ENCODE measurements around the gene NEMF. TPM values are rescaled to one million over a fixed set of nuclear protein-coding genes. Genes with fewer than 3 reads are reported as not detected.

Gene NEMF
- total and polyA plus RNA-seq, 4 donors = 19.7 to 145 (median 41.0) TPM

DNA sequence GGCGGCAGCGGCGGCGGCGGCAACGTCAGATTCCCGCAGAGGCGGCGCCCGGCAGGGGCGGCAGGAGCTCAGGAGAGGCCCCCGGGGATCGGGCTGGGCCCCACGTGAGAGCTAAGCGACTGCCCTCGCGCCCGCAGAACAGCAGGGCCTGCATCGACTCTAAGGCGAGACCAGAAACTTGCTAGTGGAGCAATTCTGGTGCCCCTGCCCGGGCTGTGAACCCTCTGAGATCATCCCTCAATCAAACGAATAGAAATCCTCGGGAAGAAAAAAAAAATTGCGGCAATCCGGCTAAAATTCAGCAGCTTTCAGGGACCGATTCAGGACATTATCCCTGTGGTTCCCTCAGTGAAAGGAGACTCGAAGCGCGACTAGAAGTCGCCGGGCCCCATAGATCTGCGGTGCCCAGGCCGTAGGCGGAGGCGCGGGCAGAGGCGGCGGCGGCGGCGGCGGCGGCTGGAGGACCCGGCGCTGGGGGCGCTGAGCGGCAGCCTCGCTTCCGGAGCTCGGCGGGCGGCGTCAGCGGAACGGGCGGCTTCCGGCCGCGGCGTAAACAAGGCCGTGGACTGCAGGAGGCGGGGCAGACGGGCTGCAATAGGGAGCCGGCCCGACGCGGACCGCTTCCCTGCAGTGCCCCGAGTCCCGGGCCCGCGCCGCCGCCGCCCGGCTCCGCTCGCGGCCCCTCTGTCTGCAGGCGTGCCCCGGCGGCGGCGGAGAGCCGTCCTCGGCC lies 84.9 kb downstream of the NEMF start, which contains the start of gene KLHDC2:
TSS of gene KLHDC2 (plus strand) at position 583 of the 730 bp plus-strand sequence. CDS start 316 bp downstream, outside the sequence.
- ATAC-seq (ENCODE audit: insufficient read depth, low FRiP score) (peak; percentile 91), DNase-seq (peak; percentile 92 to 95 (median 94))
- Histone ChIP-seq H3K4me1 (ENCODE audit: control insufficient read depth in 5 of 5, insufficient read depth in 5 of 5, low read length in 5 of 5) (peaks cover 7 to 29% (median 16%) of the 10 kb centered on the region in 5 donors), H3K9ac (ENCODE audit: insufficient read depth in 1 of 2, low read length in 2 of 2) (peak within 1 kb of the TSS; percentile 93 to 99), H3K36me3 (ENCODE audit: control insufficient read depth in 4 of 4, insufficient read depth in 4 of 4, low read length in 4 of 4) (peaks cover 0 to 9% (median 4%) of the 10 kb centered on the region in 4 donors), H3K27me3 (ENCODE audit: control insufficient read depth in 3 of 3, insufficient read depth in 3 of 3, low read length in 2 of 3) (no peaks in the 10 kb centered on the region), H3K9me3 (ENCODE audit: control insufficient read depth in 4 of 4, insufficient read depth in 3 of 4, low read length in 3 of 4) (no peaks in the 10 kb centered on the region), H3K4me3 (peak within 1 kb of the TSS; percentile 94), H3K27ac (ENCODE audit: low read depth in 1 of 2, low read length in 1 of 2) (peak within 1 kb of the TSS; percentile 94 to 100)
- 0% methylated on average over 57 to 86 of the region's 86 CpGs for WGBS, 2 donors
- TF ChIP-seq, protein P1, sequence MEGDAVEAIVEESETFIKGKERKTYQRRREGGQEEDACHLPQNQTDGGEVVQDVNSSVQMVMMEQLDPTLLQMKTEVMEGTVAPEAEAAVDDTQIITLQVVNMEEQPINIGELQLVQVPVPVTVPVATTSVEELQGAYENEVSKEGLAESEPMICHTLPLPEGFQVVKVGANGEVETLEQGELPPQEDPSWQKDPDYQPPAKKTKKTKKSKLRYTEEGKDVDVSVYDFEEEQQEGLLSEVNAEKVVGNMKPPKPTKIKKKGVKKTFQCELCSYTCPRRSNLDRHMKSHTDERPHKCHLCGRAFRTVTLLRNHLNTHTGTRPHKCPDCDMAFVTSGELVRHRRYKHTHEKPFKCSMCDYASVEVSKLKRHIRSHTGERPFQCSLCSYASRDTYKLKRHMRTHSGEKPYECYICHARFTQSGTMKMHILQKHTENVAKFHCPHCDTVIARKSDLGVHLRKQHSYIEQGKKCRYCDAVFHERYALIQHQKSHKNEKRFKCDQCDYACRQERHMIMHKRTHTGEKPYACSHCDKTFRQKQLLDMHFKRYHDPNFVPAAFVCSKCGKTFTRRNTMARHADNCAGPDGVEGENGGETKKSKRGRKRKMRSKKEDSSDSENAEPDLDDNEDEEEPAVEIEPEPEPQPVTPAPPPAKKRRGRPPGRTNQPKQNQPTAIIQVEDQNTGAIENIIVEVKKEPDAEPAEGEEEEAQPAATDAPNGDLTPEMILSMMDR (IDR thresholded peaks at IDR 0.05; ENCODE audit: control extremely low read depth, extremely low read depth) = peak; percentile 32

- TF ChIP-seq, protein P1 (IDR thresholded peaks at IDR 0.05; ENCODE audit: control extremely low read depth, extremely low read depth) = no peak
- Histone ChIP-seq H3K4me1 (ENCODE audit: control insufficient read depth in 5 of 5, insufficient read depth in 5 of 5, low read length in 5 of 5) (peaks cover 7 to 29% (median 16%) of the 10 kb centered on the region in 5 donors), H3K36me3 (ENCODE audit: control insufficient read depth in 4 of 4, insufficient read depth in 4 of 4, low read length in 4 of 4) (peaks cover 0 to 6% (median 3%) of the 10 kb centered on the region in 4 donors), H3K4me3 (peak overlapping the region; percentile 94), H3K9ac (ENCODE audit: insufficient read depth in 1 of 2, low read length in 2 of 2) (peak overlapping the region; percentile 87 to 97), H3K27ac (ENCODE audit: low read depth in 1 of 2, low read length in 1 of 2) (peak overlapping the region; percentile 94 to 100), H3K9me3 (ENCODE audit: control insufficient read depth in 4 of 4, insufficient read depth in 3 of 4, low read length in 3 of 4) (no peaks in the 10 kb centered on the region), H3K27me3 (ENCODE audit: control insufficient read depth in 3 of 3, insufficient read depth in 3 of 3, low read length in 2 of 3) (no peaks in the 10 kb centered on the region)
- 0% methylated on average over 9 of the region's 9 CpGs for WGBS, 2 donors
- ATAC-seq (ENCODE audit: insufficient read depth, low FRiP score) (no peak), DNase-seq (no peak)
Measured at GRCh38 chr14:49767270-49767570, 85.4 kb downstream of the NEMF start.

DNA sequence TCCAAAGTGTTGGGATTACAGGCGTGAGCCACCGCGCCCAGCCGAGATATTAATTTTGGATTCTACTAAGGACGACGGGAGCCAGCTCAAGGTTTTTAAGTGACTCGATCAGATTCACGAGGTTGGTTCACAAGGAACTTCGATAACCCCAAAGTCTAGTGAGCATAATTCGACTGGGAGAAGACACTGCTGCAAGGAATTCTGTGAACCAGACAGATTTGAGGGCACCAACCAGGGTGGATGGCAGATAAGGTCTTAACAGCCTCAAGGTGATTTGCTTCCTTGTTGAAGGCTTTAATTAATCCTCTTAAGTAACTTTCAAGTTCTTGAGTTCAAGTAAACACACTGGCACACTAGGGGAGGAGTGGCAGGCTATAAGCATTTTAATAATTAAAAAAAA lies 85.7 kb downstream of the NEMF start:
- peak overlapping the region; percentile 80 to 94 for H3K27ac ChIP-seq (ENCODE audit: low read depth in 1 of 2, low read length in 1 of 2)
- H3K9me3 ChIP-seq (ENCODE audit: control insufficient read depth in 4 of 4, insufficient read depth in 3 of 4, low read length in 3 of 4) = no peaks in the 10 kb centered on the region
- no peaks in the 10 kb centered on the region for H3K27me3 ChIP-seq (ENCODE audit: control insufficient read depth in 3 of 3, insufficient read depth in 3 of 3, low read length in 2 of 3)
- 75 to 87% methylated on average over 10 of the region's 10 CpGs for WGBS, 2 donors
- ATAC-seq (ENCODE audit: insufficient read depth, low FRiP score) (no peak), DNase-seq (peak in 2 of 3 donors; percentile 26 to 30)
- peaks cover 0 to 6% (median under 1%) of the 10 kb centered on the region in 4 donors for H3K36me3 ChIP-seq (ENCODE audit: control insufficient read depth in 4 of 4, insufficient read depth in 4 of 4, low read length in 4 of 4)
- TF ChIP-seq, protein P1 (IDR thresholded peaks at IDR 0.05; ENCODE audit: control extremely low read depth, extremely low read depth) = no peak
- H3K9ac ChIP-seq (ENCODE audit: insufficient read depth in 1 of 2, low read length in 2 of 2) = peak overlapping the region; percentile 87 to 97
- no peak overlapping the region for H3K4me3 ChIP-seq
- peaks cover 7 to 29% (median 16%) of the 10 kb centered on the region in 5 donors for H3K4me1 ChIP-seq (ENCODE audit: control insufficient read depth in 5 of 5, insufficient read depth in 5 of 5, low read length in 5 of 5)
